ENCODE results near the gene SAFB2. TPM values are rescaled to one million over a fixed set of nuclear protein-coding genes. Genes with fewer than 3 reads are reported as not detected.

Gene SAFB2
- total and polyA plus RNA-seq, 2 donors (not counting 1 experiment from before 2014, with no cell fraction given) = 76.5 to 242 TPM

DNA sequence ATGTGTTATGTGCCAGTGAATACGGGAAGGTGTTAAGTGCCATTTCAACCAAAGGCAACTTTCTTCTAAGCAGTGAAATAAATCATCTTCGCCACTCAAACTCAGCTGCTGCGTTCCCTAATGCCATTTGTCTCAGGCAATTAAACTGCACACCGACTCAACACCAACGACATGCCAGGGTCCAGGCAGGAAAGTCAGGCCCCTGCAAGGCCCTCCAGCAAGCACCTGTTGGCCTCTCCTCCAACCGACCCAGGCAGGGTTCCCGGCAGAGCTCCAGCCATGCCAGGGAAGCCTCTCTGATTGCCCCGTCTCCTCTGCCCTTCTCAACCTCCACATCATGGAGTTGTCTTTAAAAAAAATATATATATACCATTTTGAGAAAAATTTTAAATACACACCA is 21.8 kb downstream of the SAFB2 start:
- DNase-seq = no peak
- Histone ChIP-seq H3K27me3 (replicated peaks in 1 of 4; ENCODE audit: control extremely low read depth in 1 of 4, control insufficient read depth in 3 of 4, insufficient read depth in 4 of 4, low read length in 3 of 4) (no peaks in the 10 kb centered on the region), H3K9me3 (ENCODE audit: control extremely low read depth in 1 of 3, control insufficient read depth in 2 of 3, insufficient read depth in 1 of 3, low read length in 2 of 3) (no peaks in the 10 kb centered on the region), H3K4me1 (ENCODE audit: control insufficient read depth in 2 of 2, insufficient read depth in 2 of 2, low read length in 2 of 2) (no peaks in the 10 kb centered on the region), H3K36me3 (replicated peaks in 1 of 2; ENCODE audit: control extremely low read depth in 1 of 2, control insufficient read depth in 1 of 2, extremely low read depth in 1 of 2, insufficient read depth in 2 of 2, low read length in 1 of 2) (peaks cover 9 to 90% of the 10 kb centered on the region in 2 experiments), H2AFZ (ENCODE audit: insufficient read depth, low read depth, low read length, poor library complexity, severe bottlenecking) (no peak overlapping the region), H4K20me1 (ENCODE audit: control insufficient read depth, insufficient read depth, low read length, poor library complexity, severe bottlenecking) (peaks cover 71% of the 10 kb centered on the region), H3K27ac (ENCODE audit: low read length in 2 of 2) (no peak overlapping the region), H3K79me2 (ENCODE audit: control insufficient read depth, insufficient read depth, low read length) (peaks cover 54% of the 10 kb centered on the region), H3K4me3 (ENCODE audit: control extremely low read depth in 1 of 5, extremely low read depth in 1 of 5, insufficient read depth in 1 of 5, low read depth in 2 of 5, low read length in 4 of 5) (no peak overlapping the region), H3K9ac (ENCODE audit: low read length) (no peak overlapping the region), H3K4me2 (replicated peaks; ENCODE audit: low read depth, low read length, poor library complexity, severe bottlenecking) (no peak overlapping the region)
- Mint-ChIP-seq H3K9me3 (ENCODE audit: insufficient read depth) (no peaks in the 10 kb centered on the region), H3K27ac (no peak overlapping the region), H3K27me3 (no peaks in the 10 kb centered on the region), H3K4me1 (no peaks in the 10 kb centered on the region), H3K4me3 (no peak overlapping the region)
- POLR2A ChIA-PET = no interaction called here
- CTCF ChIA-PET = no interaction called here
- WGBS (ENCODE audit: insufficient coverage) = 98% methylated on average over 5 of the region's 8 CpGs
- no peak for ATAC-seq (ENCODE audit: low read depth)
- no peak for TF ChIP-seq EZH2 (IDR thresholded peaks at IDR 0.05; ENCODE audit: borderline replicate concordance, insufficient read depth, low read depth, low read length, poor library complexity, severe bottlenecking)
- TF ChIP-seq, protein P1, sequence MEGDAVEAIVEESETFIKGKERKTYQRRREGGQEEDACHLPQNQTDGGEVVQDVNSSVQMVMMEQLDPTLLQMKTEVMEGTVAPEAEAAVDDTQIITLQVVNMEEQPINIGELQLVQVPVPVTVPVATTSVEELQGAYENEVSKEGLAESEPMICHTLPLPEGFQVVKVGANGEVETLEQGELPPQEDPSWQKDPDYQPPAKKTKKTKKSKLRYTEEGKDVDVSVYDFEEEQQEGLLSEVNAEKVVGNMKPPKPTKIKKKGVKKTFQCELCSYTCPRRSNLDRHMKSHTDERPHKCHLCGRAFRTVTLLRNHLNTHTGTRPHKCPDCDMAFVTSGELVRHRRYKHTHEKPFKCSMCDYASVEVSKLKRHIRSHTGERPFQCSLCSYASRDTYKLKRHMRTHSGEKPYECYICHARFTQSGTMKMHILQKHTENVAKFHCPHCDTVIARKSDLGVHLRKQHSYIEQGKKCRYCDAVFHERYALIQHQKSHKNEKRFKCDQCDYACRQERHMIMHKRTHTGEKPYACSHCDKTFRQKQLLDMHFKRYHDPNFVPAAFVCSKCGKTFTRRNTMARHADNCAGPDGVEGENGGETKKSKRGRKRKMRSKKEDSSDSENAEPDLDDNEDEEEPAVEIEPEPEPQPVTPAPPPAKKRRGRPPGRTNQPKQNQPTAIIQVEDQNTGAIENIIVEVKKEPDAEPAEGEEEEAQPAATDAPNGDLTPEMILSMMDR (IDR thresholded peaks at IDR 0.05) = no peak
- intact Hi-C loops (cut with micrococcal nuclease) = no loop called here

DNA sequence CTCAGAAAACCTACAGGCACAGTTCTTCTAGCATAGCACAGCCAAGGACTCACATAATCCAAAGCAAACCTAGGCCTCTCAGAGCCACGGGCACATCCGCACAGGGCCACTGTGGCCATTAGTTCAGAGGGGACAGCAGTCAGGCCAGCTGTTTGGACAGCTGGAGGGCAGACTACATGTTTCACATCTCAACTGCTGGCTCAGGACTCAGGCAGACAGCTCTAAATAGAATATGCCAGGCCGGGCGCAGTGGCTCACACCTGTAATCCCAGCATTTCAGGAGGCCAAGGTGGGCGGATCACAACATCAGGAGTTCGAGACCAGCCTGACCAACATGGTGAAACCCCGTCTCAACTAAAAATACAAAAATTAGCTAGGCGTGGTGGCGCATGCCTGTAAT is 26.8 kb downstream of the SAFB2 start:
- peaks cover 7 to 95% of the 10 kb centered on the region in 2 experiments for H3K36me3 ChIP-seq (replicated peaks in 1 of 2; ENCODE audit: control extremely low read depth in 1 of 2, control insufficient read depth in 1 of 2, extremely low read depth in 1 of 2, insufficient read depth in 2 of 2, low read length in 1 of 2)
- TF ChIP-seq EZH2 (IDR thresholded peaks at IDR 0.05; ENCODE audit: borderline replicate concordance, insufficient read depth, low read depth, low read length, poor library complexity, severe bottlenecking) = no peak
- no peaks in the 10 kb centered on the region for H3K9me3 ChIP-seq (ENCODE audit: control extremely low read depth in 1 of 3, control insufficient read depth in 2 of 3, insufficient read depth in 1 of 3, low read length in 2 of 3)
- intact Hi-C loops (cut with micrococcal nuclease) = no loop called here
- no peak overlapping the region for H3K4me3 ChIP-seq (ENCODE audit: control extremely low read depth in 1 of 5, extremely low read depth in 1 of 5, insufficient read depth in 1 of 5, low read depth in 2 of 5, low read length in 4 of 5)
- H3K27ac ChIP-seq (ENCODE audit: low read length in 2 of 2) = no peak overlapping the region
- peaks cover 69% of the 10 kb centered on the region for H4K20me1 ChIP-seq (ENCODE audit: control insufficient read depth, insufficient read depth, low read length, poor library complexity, severe bottlenecking)
- ChIA-PET POLR2A (no interaction called here), CTCF (no interaction called here)
- H3K4me3 Mint-ChIP-seq = no peak overlapping the region
- H2AFZ ChIP-seq (ENCODE audit: insufficient read depth, low read depth, low read length, poor library complexity, severe bottlenecking) = no peak overlapping the region
- H3K9ac ChIP-seq (ENCODE audit: low read length) = no peak overlapping the region
- DNase-seq = no peak
- H3K9me3 Mint-ChIP-seq (ENCODE audit: insufficient read depth) = no peaks in the 10 kb centered on the region
- no peak overlapping the region for H3K27ac Mint-ChIP-seq
- H3K4me1 Mint-ChIP-seq = no peaks in the 10 kb centered on the region
- H3K79me2 ChIP-seq (ENCODE audit: control insufficient read depth, insufficient read depth, low read length) = peaks cover 30% of the 10 kb centered on the region
- H3K27me3 ChIP-seq (replicated peaks in 1 of 4; ENCODE audit: control extremely low read depth in 1 of 4, control insufficient read depth in 3 of 4, insufficient read depth in 4 of 4, low read length in 3 of 4) = no peaks in the 10 kb centered on the region
- no peaks in the 10 kb centered on the region for H3K4me1 ChIP-seq (ENCODE audit: control insufficient read depth in 2 of 2, insufficient read depth in 2 of 2, low read length in 2 of 2)
- no peaks in the 10 kb centered on the region for H3K27me3 Mint-ChIP-seq
- no peak overlapping the region for H3K4me2 ChIP-seq (replicated peaks; ENCODE audit: low read depth, low read length, poor library complexity, severe bottlenecking)
- no peak for ATAC-seq (ENCODE audit: low read depth)
- 99% methylated on average over 7 of the region's 9 CpGs for WGBS (ENCODE audit: insufficient coverage)

Data from B cell (primary cell).